ENCODE results near the gene KRT84.
"Not testable (repeated sequence)": the region's sequence is repeated elsewhere in the genome, so short reads cannot be mapped to it uniquely, and the experiment has no call there.

KRT84 gene

GRCh38 chr12:52359621-52360061 lies 25.8 kb downstream of the KRT84 start:
- no peak for DNase-seq (ENCODE audit: low spot score)

DNA sequence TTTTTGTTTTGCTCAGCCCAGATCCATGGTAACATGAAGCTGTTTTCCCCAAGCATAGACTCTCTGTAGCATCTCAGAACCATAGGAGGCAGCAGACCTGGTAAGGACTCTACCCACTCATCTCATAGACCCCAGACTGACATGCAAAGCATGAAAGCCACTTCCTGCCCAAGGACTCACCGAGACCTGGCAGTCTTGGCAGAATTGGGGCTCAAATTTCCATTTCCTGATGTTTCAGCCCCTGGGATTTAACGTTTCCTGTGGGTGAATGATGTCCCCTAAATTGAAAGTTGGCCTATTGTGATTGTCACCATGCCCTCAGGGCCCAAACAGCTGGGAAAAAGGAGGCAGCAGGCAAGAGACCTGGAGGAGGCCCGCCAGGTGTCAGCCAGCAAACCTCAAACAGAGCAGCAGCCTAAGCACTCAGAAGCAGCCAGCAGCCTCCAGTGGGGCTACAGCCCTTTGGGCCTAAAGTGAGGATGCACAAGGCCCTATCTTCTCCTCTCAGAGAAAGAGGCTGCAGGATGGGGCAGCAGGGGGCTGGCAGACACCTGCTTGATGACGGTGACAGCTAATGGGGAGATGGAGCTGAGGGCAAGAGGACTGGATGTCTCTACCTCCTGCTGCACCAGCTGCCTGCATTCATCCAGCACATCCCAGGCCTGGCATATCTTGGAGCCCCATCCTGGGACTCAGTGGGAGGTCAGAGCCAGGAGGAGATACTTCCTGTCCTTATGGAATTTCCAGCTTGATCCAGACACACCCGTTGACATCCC lies 26.7 kb downstream of the KRT84 start:
- no peak for DNase-seq (ENCODE audit: low spot score)

GRCh38 chr12:52356762-52357580 lies 28.5 kb downstream of the KRT84 start:
- no peak for DNase-seq (ENCODE audit: low spot score)

DNA sequence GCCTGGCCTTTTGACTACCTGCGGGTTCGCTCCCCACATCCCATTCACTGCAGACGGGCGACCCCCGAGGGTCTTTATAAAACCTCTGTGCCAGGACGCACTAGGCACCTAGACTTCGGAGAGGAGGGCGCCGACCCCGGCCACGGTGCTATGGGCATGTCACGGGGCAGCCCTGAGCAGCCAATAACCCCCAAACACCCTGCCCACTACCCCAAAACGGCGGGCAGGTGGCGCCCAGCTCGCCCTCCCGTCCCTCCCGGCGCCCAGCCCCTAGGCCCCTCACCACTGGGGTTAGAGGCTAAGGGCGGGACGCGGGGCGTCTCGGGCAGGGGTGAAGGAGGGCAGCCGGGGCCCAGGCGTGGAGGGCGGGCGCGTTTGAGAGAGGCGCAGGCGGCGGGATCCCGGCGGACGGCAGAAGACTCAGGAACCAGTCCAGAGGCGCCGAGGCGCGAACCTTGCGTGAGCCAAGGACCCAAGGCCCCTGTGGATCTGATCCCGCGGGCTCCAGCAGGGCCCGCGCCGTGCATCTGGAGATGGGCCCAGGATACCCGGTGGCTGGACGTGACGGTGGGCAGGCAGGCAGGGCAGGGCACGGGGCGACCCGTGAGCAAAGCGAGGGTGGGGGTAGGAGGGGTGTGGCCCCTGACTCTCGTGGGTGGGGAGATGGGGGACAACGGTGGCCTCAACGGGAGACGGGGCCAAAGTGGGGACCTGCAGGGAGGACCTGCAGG lies 29.3 kb downstream of the KRT84 start:
- no peak for DNase-seq (ENCODE audit: low spot score)

- no peak for DNase-seq (ENCODE audit: low spot score)
Measured at GRCh38 chr12:52355176-52355575, 30.3 kb downstream of the KRT84 start.

DNA sequence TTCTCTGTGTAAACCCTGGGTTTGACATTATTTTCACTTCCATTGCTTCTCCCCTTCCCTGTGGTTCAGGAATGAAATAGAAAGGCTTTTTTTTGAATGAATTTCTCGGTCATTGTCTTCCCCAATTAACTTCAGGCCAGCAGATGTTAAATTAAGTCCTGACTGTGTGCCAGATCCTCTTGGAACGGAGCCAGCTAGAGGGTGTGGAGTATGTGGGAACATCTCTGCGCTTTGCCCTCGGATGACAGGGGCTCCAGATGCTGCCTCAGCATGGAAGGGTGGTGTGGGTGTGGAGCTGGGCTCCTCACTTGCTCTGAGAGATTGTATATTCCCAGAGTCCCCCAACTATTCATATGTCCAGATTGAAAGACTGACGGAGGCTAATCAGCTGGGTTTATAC lies 31.3 kb downstream of the KRT84 start:
- DNase-seq (ENCODE audit: low spot score): no peak

- DNase-seq (ENCODE audit: low spot score): no peak
Measured at GRCh38 chr12:52353766-52354165, 31.7 kb downstream of the KRT84 start.

DNA sequence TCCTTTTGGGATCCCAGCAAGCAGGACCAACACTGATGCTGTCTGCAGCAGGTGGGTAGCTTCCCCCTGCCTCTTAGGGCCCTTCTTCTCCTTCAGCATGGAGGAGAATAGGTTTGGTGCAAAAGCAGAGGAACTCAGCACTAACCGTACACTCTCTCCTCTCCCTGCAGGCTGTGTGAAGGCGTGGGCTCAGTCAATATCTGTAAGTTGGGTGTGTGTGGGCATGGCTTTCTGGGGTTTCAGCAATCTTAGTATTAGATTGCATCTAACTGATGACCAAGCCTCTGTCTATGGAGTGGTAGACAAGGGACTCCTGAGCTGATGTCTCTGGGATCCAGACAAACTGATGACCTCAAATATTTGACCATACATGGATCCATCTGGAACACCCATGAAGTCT lies 32.5 kb downstream of the KRT84 start:
- DNase-seq (ENCODE audit: low spot score): no peak

- DNase-seq (ENCODE audit: low spot score): no peak
Measured at GRCh38 chr12:52351196-52352059, 34.0 kb downstream of the KRT84 start.

DNA sequence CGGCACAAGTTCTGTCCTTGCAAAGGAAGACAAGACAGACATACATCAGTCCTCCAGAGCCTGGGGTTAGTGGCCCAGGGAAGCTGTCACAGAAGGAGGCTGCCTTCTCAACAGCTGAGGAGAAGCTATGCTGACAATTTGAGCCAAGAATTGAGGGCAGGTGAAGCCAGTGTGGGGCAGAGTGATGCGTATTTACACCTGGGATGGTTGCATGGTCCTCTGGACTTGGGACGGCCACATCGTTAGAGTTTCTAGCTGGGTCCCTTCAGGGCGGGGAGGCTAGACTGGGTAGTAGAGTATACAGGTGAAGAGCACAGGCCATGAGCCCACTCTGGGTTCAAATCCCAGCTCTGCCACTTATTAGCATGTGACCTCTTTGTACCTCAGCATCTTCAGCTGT lies 34.7 kb downstream of the KRT84 start:
- no peak for DNase-seq (ENCODE audit: low spot score)

DNA sequence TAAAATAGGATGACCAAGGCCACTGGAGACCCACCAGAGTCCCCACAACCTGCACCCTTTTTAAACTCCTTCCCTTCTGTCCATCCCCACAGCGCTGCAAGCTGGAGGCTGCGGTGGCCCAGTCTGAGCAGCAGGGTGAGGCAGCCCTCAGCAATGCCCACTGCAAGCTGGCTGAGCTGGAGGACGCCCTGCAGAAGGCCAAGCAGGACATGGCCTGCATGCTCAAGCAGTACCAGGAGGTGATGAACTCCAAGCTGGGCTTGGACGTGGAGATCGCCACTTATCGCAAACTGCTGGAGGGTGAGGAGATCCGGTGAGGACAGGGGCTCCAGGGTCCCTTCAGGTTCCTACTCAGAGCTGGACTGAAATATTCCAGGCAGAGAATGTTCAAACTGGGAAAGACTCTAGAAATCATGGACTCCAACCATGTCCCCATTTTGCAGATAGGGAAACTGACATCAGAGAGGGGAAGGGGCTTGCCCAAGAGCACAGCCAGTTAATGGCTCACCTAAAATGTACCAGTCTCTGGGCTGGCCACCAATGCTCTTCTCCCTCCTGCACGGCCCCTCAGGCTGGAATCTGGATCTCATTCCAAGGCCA lies 35.3 kb downstream of the KRT84 start:
- DNase-seq (ENCODE audit: low spot score): no peak

DNA sequence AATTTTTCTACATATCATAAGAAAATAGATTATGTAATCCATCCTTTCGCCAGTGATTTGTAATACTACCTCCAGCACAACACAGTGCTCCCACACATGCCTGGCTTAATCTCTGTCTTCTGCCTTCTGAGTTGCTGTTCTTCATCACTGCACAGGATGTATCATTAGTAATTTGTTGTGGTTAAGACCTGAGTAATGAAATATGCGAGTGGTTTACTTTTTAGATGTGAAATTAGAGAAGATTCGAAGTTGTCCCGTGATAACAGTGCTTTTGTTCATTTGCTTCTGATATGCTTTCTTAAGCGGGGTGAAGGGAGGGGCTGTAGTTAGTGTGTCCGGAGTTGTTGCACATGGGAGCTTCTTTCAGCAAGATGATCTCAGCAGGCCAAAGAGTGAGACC lies 36.3 kb downstream of the KRT84 start:
- no peak for DNase-seq (ENCODE audit: low spot score)

DNA sequence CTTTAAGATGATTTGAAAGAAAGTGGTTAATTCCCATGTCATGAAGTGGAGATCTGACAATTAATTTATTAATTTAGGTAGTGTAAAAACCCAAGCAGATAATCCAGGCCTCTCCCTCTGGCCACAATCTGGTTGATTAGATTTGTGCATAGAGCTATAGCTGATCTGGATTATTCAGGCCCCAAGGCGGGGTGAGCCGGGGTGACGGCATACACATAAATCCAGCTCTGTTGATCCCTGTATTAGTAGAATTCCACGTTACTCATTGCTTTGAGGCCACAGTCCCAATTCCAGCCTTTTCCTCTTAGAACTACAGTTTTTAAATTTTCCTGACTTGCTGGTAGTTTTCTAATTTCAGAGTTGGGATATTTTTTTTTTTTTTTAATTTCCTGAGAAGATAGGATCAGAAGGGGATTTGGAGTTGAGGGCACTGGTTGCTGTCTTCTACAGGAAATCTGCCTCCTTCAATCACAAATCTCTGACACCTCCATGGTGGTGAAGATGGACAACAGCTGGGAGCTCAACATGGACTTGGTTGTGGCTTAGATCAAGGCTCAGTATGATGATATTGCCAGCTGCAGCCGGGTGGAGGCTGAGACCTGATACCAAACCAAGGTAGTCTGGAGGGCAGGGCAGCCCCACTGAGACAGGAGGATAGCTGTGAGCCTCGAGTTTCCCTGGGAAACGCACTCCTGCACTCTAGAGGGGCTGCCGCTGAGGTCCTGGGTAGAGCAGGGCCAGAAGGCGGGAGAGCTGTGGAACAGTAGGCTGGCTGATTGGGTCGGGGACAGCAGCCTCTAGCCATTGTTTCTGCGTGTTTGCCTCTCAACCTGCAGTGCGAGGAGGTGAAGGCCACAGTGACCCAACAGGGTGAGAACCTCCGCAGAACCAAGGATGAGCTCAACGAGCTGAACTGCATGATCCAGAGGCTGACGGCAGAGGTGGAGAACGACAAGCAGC lies 37.6 kb downstream of the KRT84 start:
- DNase-seq (ENCODE audit: low spot score): no peak

DNA sequence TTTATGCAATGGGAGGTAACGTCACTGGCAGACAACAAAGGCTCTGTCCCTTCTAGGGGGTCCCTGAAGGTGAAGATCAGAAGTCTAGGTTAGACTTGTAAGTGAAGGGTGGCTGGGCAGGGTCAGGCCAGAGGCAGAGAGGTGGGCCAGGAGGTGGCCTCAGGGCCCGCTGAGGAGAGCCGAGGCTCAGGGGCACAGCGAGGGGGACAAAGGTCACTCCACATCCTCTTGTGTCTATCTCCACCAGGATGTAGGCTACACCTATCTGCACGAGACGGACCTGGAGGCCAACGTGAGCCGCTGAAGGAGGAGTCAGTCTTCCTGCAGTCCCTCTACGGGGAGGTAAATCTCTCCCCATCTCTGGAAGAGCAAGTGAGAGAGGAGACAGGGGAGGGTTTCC lies 38.4 kb downstream of the KRT84 start:
- DNase-seq (ENCODE audit: low spot score): no peak

GRCh38 chr12:52346593-52346992 lies 38.9 kb downstream of the KRT84 start:
- DNase-seq (ENCODE audit: low spot score): no peak

GRCh38 chr12:52345041-52345440 lies 40.4 kb downstream of the KRT84 start:
- DNase-seq (ENCODE audit: low spot score): not testable (repeated sequence)

GRCh38 chr12:52344111-52344510 lies 41.3 kb downstream of the KRT84 start:
- no peak for DNase-seq (ENCODE audit: low spot score)

DNA sequence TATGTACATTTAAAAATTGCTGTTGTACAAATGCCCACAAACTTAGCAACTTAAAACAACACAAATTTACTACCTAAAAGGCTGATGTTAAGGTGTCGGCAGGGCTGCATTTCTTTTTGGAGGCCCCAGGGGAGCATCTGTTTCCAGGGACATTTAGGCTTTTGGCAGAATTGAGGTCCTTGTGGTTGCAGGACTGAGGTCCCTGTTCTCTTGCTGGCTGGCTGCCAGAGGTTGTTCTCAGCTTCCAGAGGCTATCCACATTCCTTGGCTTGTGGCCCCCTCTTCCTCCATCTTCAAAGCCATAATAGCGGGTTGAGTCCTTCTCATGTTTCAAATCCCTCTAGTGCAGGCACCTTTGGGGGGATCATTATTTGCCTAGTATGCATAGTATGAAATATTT lies 41.9 kb downstream of the KRT84 start:
- DNase-seq (ENCODE audit: low spot score): no peak

- DNase-seq (ENCODE audit: low spot score): no peak
Measured at GRCh38 chr12:52342781-52343490, 42.5 kb downstream of the KRT84 start.

Data from kidney capillary endothelial cell (primary cell).